Left kidney (tissue), 2 donors: ENCODE data around the gene MLLT6. TPM values are rescaled to one million over a fixed set of nuclear protein-coding genes. Genes with fewer than 3 reads are reported as not detected.
"Not testable (repeated sequence)": the region's sequence is repeated elsewhere in the genome, so short reads cannot be mapped to it uniquely, and the experiment has no call there.

Experiments used
- DNase-seq: peaks from one replicate; pipeline ENCODE4 v3.0.0-alpha.2; 2013
- polyA plus RNA-seq: library from polyadenylated mRNA; unstranded; fragments of 120-200 nt; gene quantifications from one replicate; pipeline ENCODE4 v1.2.1, GENCODE V29; 2013; ENCODE audit not compliant: insufficient read length

Gene MLLT6
- polyA plus RNA-seq, 1 donor: 126 TPM

DNA sequence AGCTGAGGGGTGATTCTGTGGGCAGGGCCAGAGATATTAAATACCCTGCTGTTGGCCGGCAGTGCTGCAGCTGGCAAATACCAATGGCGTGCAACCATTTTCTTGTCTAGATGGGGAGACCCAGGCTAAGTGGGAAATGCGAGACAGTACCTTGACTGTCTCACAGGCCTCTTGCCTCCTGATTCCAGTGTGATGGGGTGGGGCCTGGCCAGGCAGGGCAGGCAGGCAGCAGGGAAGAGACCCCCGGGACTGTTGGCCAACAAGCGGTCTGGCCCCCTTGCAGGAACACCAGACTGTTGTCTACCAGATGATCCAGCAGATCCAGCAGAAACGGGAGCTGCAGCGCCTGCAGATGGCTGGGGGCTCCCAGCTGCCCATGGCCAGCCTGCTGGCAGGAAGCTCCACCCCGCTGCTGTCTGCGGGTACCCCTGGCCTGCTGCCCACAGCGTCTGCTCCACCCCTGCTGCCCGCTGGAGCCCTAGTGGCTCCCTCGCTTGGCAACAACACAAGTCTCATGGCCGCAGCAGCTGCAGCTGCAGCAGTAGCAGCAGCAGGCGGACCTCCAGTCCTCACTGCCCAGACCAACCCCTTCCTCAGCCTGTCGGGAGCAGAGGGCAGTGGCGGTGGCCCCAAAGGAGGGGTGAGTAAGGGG is 19.4 kb downstream of the MLLT6 start:
- DNase-seq: no peak

DNA sequence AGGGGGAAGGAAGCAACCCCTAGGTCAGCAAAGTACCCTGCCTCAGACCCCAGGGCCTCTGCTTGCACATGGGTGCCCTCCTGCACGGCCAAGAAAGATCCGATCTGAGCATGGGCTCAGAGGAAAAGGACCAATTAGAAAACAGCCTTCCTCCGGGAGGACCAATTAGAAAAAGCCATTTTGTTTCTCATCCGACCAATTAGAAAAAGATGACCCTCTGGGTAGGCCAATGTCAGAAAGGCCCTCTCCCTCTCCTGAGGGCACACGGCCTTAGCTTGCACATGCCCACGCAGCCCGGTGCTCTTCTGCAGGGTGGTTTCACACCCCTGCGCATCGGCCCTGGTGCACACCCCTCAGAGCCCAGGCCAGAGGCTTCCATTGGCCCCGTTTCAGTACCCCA is 20.0 kb downstream of the MLLT6 start:
- no peak for DNase-seq

DNA sequence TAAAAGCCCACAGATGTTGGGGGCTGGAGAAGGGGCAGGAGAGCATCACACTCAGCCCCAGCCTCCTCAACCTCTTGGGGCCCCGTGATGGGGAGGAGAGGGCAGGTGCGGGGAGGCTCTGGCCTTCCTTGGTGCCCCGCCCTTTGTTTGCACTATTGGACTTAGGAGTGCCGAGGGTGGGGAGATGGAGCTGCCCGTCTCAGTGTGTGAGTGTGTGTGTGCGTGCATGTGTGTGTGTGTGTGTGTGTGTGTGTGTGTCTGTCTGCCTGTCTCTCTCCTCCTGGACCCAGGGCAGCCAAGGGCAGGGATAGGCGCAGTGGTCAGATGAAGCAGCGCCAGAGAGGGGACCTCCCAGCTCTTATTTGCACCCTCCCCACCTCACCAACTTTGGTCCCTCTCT is 21.1 kb downstream of the MLLT6 start:
- DNase-seq: not testable (repeated sequence)

DNA sequence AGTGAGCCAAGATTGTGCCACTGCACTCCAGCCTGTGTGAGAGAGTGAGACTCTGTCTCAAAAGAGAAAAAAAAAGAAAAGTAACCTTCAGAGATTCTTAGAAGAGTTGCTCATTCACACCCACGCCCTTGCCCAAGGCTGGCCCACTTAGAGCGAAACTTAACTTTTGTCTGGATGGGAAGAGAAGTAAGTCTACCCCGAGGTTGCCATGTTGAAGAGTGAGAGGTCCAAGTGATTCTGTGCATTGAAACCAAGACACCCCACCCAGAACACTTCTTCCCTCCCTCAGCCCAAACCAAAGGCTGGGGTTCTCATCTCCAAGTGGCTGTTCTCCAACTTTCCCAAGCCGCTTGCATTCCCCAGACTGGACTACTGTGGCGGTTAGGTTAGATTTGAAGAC is 22.7 kb downstream of the MLLT6 start:
- no peak for DNase-seq

DNA sequence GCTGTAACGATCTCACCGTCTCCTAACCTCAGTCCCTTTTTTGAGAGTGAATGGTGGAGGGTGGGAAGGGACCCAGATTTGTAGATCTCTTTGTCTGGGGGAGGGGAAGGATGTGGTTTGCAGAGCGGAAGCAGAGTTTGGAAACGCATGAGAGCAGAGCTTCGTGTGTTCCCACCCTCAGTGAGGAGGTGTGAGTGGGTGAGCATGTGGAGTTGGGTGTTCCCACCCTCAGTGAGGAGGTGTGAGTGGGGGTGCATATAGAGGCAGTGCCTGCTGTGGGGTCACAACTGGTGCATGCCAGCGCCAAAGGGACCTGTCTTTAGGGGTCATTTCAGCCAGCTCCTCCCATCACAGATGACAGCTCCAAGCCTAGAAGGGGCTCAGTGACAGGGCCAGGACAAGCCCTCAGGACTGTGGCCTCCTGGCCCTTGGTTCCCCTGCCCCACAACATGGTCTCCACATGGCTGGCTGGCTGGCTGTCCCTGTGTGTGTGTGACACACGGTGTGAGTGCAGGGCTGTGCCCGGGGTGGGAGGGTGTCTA is 23.3 kb downstream of the MLLT6 start:
- no peak for DNase-seq

DNA sequence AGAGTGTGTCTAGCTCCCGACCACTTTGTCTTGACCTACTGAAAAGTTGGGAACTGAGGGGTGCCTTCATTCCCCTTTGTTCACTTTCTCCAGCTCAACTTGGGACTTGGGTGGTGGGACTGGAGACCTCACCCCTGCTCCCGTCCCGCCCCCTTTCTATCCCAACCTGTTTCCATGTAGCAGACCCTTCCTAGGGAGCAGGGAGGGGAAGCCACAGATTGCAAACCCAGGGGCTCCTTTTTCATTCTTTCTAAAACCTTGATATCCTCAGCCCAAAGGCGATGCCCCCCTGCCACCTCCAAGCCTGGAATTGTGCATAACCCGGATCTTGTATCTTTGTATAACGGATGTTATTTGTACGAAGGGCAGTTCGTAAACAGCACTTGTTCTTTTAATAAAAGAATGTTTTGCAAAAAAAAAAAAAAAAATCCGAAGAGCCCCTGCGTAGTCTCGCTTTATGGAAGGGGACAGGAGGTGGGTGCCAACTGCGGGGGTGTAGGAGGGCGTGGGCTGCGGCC is 24.4 kb downstream of the MLLT6 start:
- DNase-seq: no peak

DNA sequence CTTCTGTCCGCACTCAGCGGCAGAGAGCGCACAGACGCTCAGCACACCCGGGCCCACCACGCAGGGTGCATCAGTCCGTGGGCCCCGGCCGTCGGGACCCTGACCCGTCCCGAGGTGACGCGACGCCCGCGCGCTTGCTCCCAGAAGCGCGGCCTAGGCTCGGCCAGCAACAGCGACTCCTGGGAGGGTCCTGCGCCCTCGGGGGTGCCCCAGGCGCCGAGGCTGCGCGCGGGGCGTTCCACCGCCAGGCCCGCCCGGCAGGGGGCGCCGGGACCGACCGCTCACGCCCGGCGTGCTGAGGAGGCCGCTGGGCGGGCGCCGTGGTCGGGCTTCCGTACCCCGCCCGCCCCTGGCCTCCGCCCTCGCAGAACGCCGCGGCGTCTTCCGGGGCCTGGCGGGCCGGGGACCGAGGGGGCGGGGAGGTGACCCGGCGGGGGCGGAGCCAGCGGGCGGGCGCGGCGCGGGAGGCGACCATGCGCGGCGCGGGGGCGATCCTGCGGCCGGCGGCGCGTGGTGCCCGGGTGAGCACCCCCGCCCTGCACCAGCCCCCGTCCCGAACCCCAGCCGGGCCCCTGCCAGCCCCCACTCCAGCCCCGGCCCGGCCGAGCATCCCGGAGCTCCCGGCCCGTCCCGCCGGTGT is 24.9 kb downstream of the MLLT6 start, which contains the start of gene CISD3:
TSS of gene CISD3 (plus strand) at position 456 of the 640 bp plus-strand sequence. CDS start at position 474, 18 bp downstream.
- DNase-seq: no peak

DNA sequence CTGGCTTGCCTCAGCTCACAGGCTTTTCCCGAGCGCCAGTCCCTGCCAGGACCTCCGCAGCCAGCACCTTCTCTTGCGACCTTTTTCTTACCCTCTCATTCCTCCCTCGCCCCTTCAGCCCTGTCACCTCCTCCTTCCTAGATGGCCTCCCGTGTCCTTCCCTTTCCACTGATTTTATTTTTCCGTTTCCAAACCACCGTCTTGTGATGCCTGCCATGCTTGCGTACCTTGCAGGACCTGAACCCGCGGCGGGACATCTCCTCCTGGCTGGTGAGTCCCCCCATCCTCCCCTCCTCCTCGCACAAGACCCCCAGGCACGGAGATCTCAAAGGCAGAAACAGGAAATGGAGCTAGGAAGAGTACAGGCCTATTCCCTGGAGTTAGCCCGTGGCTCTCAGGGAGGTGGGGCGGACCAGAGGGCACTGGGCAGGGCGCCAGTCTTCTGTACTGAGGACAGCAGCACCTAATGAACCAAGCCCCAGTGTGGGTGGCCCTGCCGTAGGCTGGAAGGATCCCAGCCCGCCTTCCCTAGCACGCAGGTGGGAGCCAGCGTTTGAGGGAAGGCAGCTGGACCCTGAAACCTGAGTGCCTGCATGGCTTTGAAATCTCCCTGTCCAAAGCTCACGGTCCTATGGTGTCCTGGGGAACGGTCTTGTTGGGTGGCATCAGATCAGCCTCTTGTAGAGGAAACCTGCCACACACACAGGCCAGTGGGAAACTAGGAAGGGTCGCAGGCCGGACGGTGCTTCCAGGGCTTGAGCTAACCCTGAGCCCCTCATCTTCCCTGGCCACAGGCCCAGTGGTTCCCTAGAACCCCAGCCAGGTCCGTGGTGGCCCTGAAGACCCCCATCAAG is 25.7 kb downstream of the MLLT6 start:
- DNase-seq: no peak

DNA sequence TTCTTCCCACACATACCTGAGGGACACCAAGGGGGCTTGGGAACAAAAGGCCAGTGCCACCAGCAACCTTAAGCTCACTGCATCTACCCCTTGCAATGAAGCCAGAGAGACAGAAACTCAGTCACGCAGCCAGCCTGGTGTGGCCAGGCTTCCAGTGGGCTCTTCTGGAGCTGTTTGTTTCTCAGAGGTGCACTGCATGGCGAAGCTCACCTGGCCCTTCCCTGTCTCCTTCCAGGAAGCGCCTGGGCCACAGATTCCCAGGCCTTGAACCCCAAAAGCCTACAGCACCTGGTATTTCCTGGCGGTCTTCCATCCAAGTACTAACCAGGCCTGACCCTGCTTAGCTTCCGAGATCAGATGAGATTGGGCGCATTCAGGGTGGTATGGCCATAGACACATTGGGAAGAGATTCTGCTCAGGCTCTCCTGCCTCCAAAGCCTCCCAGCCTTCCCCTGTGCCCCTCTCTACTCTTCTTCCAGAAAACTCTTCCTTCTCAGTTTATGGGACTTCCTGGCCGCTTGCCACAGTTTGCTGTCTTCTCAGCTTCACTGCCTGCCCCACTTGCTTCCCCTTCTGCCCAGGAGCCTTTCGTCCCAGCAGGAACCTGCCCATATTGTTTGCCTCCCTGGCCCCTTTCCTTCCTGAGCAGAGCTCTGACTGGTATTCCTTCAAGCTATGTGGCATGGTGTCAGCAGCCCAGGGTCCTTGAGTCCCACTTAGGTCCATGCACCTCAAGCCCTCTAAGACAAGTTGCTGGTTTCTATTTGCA is 26.6 kb downstream of the MLLT6 start:
- no peak for DNase-seq

DNA sequence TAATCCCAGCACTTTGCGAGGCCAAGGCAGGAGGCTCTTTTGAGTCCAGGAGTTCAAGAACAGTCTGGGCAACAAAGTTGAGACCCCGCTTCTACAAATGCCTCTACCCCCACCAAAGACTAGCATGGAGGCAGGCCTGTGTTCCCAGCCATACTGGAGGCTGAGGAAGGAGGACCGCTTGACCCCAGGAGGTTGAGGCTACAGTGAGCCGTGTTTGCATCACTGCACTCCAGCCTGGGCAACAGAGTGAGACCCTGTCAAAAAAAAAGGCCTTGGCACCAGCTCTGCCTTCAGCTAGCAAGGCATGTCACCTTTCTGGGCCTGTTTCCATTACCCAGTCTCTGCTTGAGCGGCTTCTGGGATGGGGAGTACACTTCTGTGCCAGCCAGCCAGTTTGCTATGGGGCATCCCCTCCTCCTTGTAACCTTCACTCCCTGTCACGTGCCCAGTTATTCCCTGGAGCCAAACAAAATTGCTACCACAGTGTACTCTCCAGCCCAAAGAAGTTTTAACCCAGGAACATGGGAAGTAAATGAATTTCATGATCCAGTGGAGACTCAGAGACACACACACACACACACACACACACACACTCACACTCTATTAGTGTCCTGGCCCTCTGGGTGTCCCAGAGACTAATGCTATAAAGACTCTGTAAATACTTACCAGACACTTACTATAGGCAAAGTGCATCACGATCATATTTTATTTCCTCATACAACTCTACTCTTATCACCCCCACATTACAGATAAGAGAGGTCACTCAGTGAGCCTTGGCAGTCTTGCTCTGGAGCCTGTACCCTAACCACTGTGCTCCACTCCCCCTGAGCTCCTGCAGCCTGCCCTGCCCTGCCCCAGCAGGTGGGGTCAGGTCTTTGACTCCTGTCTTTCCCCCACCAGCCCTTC is 27.6 kb downstream of the MLLT6 start:
- no peak for DNase-seq

DNA sequence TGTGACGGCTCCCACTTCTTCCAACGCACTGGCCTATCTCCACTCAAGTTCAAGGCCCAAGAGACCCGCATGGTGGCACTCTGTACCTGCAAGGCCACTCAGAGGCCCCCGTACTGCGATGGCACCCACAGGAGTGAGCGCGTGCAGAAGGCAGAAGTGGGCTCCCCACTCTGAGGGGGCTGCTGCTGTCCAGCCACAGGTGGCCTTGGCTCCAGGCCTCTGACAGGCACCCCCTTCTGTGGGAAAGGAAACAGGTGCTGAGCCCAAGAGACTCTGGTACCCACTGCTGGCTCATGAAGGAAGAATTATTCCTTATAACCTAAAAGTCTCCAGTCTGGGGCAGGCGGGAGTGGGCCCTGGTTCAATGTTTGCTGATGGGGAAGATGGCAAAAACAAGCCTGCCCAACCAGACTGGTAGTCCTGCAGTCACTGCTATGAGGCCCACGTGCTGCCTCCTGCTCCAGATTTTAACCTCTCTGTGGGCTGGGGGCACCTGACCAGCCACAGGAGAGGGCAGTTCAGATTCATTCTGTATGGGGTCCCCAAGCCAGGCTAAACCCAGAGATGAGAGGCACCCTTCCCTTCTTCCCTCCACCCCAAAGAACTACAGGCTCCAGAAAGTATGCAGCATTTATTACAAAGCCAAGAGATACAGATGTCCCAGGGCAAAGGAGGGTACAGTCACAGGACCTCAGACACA is 28.4 kb downstream of the MLLT6 start:
- DNase-seq: no peak

DNA sequence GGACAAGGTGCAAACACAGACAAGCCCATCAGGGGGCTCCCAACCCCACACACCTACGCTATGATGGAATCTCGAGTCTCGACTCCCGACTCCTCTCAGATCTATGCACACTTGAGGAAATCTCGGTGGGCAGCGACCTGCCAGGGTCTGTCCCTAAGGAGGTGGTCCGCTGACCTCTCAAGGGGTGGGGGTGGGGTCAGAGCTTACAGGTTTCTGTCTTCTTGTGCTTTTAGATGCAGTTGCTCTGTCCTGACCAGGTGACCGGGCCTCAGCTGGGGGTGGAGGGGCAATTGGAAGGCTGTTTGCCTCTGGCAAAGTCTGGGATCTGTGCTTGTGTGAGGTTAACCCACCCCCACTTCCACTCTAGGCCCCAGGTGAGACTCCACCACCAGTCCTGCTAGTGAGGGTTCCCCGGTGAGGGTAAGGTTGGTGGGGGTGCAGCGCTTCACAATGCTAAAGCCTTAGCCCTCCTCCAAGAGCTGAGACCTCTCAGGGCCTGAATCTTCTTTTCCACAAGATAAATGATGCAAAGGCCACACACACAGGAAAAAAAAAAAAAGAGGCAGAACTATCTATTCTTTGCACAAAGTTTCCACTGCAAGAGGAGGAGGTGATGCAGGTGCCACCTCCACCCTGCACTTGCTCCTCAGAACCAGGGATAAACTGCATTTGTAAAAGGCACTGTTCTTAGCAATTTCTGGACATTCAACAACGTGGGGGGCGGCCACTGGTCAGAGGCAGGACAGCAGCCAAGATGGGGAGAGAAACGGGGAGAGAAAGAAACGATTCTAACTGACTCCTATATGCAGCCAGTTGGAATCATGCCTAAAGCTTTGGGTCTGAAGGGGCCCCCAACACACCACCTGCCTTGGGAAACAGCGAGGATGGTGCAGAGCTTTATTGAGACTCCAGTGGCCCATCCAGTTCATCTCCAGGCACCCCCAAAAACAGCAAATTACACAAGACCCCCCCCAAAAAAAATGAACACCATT is 29.2 kb downstream of the MLLT6 start:
- no peak for DNase-seq

DNA sequence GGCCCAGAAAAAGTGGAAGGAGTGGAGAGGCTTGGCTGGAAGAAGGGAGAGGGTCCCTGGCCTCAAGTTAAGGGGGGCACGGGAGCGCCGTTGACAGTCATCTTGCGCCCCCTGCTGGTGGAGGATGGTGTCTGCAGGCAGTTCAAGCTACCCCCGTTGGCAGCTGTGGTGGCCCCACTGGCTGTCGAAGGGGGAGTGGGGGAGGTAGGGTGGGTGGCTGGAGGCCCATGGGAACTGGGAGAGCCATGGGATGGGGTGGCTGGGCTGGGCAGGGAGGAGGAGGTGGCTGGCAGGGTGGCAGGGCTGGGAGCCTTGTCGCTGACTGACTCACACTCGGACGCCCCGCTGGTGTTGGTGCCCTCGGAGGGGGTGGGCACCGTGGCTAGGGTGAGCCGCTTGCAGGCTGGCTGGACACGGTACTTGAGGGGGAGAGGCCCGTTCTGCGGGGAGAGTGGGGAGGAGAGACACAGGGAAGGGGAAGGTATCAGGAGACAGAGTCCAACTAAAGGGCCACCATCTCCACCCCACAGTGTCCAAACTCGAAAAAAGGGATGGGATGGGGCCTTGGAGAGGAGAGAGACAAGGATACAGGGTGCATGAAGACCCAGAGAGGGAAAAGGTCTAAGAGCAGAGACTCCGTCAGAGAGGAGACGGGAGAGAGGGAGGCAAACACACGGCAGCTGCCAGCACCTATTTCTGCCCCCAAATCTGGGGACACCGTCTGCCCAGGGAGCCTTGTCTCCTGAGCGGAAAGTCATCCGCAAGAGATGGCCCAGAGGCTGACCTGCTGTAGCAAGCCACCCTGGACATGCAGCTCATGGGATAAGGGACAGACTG is 30.3 kb downstream of the MLLT6 start:
- no peak for DNase-seq

DNA sequence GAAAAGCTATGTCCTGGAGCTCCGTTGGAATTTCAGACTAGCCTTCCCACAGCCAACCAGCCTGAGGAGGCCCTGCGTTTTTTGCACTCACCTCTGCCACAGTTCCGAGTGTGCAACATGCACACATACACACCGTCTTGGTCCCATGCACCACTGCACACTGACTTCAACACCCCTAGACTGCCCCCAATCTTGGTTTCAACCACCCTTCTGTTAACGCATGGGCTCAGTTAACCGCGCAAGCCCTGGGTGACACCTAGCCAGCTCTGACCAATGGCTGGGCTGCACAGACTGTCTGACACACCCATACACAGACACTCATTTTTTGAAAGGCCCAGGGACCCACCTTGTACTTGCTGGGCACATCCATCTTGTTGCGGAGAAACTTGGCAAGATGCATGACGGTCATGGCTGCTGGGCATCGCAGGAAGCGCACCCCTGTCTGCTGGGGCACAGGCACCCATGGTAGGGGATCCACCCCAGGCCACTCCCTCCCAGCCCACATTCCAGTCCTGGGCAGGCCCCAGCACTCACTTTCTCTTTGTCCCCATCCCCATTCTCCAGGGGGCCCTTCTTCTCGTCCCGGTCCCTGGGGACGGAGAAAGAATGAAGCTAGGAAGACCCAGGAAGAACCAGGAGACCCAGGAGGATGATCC is 33.1 kb downstream of the MLLT6 start:
- DNase-seq: no peak

DNA sequence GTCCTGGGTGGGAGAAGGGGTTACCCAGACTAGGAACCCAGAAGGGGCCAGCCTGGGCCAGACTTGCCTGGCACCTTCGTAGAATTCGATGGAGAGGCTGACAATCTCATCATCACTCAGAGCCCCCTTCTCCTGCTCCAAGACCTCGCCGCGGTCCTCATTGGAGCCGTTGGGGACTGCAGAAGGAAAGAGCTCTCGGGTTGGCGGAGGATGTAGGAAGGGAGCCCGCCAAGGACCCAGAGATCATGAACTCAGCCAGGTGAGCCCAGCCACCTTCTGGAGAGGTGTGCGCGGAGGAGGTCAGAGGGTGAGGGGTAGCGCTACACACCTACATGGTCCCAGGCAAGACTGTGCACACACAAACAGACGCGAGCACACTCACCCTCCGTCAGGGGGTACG is 33.6 kb downstream of the MLLT6 start:
- no peak for DNase-seq

DNA sequence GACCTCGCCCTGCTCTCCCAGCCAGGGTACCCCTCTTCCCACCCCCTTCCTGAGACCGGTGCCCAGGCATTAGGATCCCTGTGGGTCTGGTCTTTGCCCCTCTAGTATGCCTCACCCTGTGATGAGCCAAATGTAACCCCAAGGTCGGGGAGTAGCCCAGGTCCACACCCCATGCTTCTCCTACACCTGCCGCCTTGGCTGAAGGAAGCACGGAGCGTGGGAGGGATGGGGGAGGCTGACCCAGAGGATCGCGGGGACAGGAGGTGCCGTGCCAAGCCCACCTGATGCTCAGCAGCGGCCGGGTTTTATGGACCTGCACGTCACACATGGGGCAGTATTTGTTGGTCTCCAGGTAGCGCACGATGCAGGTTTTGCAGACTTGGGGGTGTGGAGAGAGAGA is 34.2 kb downstream of the MLLT6 start:
- no peak for DNase-seq

DNA sequence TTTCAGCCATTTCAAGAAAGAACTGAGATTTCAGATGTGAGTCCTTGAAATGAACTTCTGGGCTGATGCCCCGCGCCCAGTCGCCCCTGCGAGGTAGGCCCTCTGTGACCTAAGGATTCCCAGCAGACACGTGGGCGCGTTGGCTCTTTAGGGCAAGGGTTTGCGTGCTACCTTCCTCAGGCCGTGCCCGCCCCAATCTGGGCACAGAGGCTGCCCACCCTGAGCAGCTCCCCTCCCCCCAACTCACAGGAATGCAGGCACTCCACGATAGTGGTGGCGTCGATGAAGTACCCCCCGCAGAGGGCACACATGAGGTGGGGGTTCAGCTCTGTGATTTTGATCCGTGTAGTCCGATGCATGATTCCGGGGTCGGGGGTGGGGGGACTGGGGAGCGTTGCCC is 35.0 kb downstream of the MLLT6 start:
- no peak for DNase-seq
